GM21447 (cell line): ENCODE measurements around the gene GHITM.

Experiments
- ATAC-seq: cut with Tn5 transposase; IDR thresholded peaks from one replicate; pipeline ENCODE4 v1.9.1; 2021; ENCODE audit not compliant: unreplicated experiment

GHITM gene

DNA sequence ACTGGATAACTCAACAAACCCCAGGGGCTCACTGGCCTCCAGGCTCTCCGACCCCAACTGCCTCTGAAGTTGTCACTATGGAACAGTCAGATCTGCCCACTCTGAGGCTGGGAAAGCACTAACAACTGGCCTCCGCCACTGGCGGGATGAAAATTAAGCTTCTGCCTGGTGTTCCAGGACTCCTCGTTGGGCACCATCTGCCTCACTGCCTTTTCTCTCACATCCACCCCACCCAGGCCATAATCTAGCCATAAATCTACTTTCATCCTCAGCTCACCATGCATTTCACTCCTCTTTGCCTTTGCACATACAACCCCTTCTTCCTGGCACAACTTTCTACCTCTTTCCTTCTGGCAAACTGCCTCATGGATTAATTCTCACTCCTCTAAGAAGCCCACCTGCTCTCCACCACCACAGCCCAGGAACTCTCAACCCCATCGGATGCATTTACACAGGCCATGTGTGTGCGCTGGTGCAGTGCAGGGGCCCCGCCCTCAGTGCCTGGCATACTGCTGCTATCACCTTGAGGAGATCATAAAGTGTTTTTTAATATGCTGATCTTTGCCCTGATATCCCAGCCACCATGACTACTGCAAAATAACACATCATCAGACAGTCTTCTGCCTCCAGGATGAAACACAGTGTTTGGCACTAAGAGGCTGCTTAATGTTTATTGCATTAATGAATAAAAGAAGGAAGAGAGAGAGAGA lies 59.1 kb downstream of the GHITM start:
- no peak for ATAC-seq

DNA sequence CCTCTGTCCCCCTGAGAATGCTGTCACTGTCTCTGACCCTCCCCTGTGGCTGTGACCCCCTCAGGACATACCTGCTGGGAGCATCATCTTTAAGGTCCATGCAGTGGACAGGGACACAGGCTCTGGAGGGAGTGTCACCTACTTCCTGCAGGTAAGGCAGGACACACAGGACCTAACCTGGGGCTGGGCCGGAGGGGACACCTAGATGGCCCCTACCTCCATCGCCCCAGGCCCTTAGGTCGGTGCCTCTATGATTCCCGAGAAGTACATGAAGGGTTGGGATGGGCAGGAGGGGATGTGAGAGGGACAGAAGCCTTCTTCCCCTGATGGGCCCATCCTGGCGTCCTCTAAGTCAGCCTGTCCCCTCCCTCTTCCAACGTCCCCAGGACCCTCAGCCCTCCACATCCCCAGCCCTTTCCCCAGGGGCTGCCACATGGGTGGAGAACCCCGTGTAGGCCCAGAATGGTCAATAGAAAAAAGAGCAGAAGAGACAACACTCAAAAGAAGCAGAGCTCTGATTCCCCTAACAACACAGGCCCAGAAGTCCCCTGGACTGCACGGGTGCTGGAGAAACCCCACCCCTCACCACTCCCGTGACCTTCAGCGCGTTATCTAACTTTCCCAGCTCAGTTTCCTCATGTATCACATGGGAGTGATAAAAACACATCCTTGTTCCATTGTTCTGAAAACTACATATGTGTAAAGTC lies 61.4 kb downstream of the GHITM start:
- no peak for ATAC-seq

DNA sequence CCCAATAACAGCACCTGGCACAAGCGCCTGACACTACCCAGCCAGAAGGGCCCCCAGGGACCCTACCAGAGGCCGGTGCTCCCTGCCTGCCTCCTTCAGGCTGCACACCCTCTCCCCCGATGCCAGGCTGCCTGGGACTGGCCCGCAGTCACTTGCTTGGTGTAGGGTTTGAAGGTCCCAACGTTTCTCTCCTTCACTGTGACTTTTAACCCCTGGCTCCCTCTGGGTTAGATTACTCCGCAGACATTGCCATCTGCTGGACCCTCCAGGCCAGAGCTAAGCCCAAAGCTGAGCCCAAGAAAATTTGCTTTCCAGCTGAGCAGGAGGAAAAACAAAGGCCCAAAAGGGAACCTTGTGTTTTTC lies 61.9 kb downstream of the GHITM start:
- ATAC-seq, result no peak

DNA sequence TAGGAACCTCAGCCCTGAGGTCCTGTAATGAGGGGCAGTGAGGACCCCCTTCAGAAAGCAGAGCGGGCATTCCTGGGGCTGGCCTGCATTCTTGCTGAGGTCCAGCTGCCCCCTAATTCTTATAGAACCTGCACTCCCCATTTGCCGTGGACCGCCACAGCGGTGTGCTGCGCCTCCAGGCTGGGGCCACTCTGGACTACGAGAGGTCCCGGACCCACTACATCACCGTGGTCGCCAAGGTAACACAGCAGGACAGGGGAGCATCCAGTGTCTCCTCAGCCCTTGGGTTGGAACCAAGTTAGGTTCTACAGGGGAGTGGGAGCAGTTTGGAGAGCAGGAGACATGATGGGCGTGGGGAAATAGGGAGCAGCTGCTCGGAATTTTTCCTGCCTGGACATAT lies 62.4 kb downstream of the GHITM start:
- no peak for ATAC-seq

DNA sequence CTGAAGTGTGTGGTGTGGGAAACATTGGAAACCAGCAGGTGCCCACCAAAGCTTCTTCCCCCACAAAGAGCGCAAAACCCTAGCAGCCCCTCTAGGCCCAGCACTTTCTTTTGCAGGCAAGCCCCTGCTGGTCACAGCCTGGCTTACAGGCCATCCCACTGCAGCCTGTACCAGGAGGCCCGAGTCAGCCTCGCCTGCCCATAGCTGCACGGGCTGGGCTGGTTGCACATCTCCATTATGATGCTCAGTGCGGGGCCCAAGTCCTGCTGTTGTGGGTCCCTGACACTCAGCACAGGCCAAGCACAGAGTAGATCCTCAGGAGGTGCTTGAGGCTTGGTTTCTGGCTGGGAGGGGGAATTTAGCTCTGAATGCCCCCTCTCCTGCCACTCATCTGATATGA lies 63.0 kb downstream of the GHITM start:
- no peak for ATAC-seq
